ENCODE results near the gene HOXB9.
A peak's percentile ranks its signal among the peaks of the same experiment; 100 is the strongest.

Gene HOXB9

GRCh38 chr17:48594538-48595277 is 31.4 kb downstream of the HOXB9 start:
- DNase-seq, result no peak

GRCh38 chr17:48593840-48594537 is 32.2 kb downstream of the HOXB9 start:
- peak; percentile 67 for DNase-seq

GRCh38 chr17:48593126-48593829 is 32.9 kb downstream of the HOXB9 start, which contains the start of gene HOXB5:
Gene HOXB5, minus strand, starts transcription at chr17:48593779. Its CDS starts 97 bp downstream, at chr17:48593682.
- DNase-seq, result no peak

GRCh38 chr17:48592577-48592976 is 33.6 kb downstream of the HOXB9 start:
- no peak for DNase-seq

- DNase-seq, result no peak
Measured at GRCh38 chr17:48592057-48592514, 34.1 kb downstream of the HOXB9 start.

GRCh38 chr17:48591255-48592056 is 34.7 kb downstream of the HOXB9 start:
- DNase-seq, result no peak

- no peak for DNase-seq
Measured at GRCh38 chr17:48590607-48591161, 35.5 kb downstream of the HOXB9 start.

GRCh38 chr17:48589831-48590606 is 36.1 kb downstream of the HOXB9 start, which contains the start of gene HOXB3:
Gene HOXB3, minus strand, starts transcription at chr17:48590241. Its CDS starts 37,767 bp downstream, at chr17:48552474.
- DNase-seq, result no peak

- DNase-seq, result no peak
Measured at GRCh38 chr17:48589060-48589830, 36.9 kb downstream of the HOXB9 start.

GRCh38 chr17:48588528-48588927 is 37.6 kb downstream of the HOXB9 start:
- DNase-seq, result no peak

- no peak for DNase-seq
Measured at GRCh38 chr17:48588074-48588415, 38.1 kb downstream of the HOXB9 start.

GRCh38 chr17:48587276-48588073 is 38.7 kb downstream of the HOXB9 start:
- no peak for DNase-seq

- DNase-seq, result no peak
Measured at GRCh38 chr17:48586355-48587258, 39.6 kb downstream of the HOXB9 start.

- no peak for DNase-seq
Measured at GRCh38 chr17:48584223-48584741, 41.9 kb downstream of the HOXB9 start.

GRCh38 chr17:48583708-48584222 is 42.4 kb downstream of the HOXB9 start:
- no peak for DNase-seq

GRCh38 chr17:48582750-48583069 is 43.4 kb downstream of the HOXB9 start:
- no peak for DNase-seq

GRCh38 chr17:48579760-48580554 is 46.2 kb downstream of the HOXB9 start:
- no peak for DNase-seq

GRCh38 chr17:48579471-48579759 is 46.7 kb downstream of the HOXB9 start:
- no peak for DNase-seq

All from inflammatory macrophage treated with lipopolysaccharide for 4 hours (primary cell).